CD4-positive, alpha-beta T cell (primary cell): ENCODE measurements around the gene TSC2. TPM values are rescaled to one million over a fixed set of nuclear protein-coding genes. Genes with fewer than 3 reads are reported as not detected.

Source experiments
- ATAC-seq: fragments of 200-7000 bp; cut with Tn5 transposase; one replicate; pipeline ENCODE4 v1.10.0; 2022; ENCODE audit warnings: mild to moderate bottlenecking; ENCODE audit not compliant: poor library complexity
- CTCF ChIA-PET: fragments of 350-600 bp; sonication (Branson Sonifier 250); formaldehyde crosslinking; loops from one replicate; lab custom pipeline; 2021; ENCODE audit warnings: antibody characterized with exemption, inconsistent platforms; lab: Charles Lee
- POLR2A ChIA-PET: fragments of 350-600 bp; sonication (Branson Sonifier 250); formaldehyde crosslinking; loops from one replicate; lab custom pipeline; 2021; ENCODE audit warnings: antibody characterized with exemption, inconsistent platforms; lab: Charles Lee
- DNase-seq, 14 experiments: peaks; one replicate each; pipeline ENCODE4 v3.0.0-alpha.2; 2013 to 2020; ENCODE audit warnings: mixed read lengths in 2 of 14
- H3K27ac ChIP-seq, 2 donors: one replicate each; pipeline versions ENCODE4 v1.5.1 to v1.7.0; 2013; ENCODE audit warnings: low read length in 2 of 2, low read depth in 1 of 2, mild to moderate bottlenecking in 1 of 2
- H3K27me3 ChIP-seq, 2 experiments: 1 replicate in 1 of 2; 2 replicates in 1 of 2; pipeline versions ENCODE4 v1.6.1 to v1.7.0; 2013; ENCODE audit warnings: low read length in 2 of 2, control low read depth in 1 of 2, mild to moderate bottlenecking in 1 of 2, moderate library complexity in 1 of 2; ENCODE audit not compliant: insufficient read depth in 2 of 2, control insufficient read depth in 1 of 2
- H3K36me3 ChIP-seq: one replicate; pipeline ENCODE4 v1.6.1; 2013; ENCODE audit warnings: low read length, control low read depth; ENCODE audit not compliant: insufficient read depth
- H3K4me1 ChIP-seq: one replicate; pipeline ENCODE4 v1.6.1; 2013; ENCODE audit warnings: low read length, control low read depth; ENCODE audit not compliant: insufficient read depth
- H3K4me3 ChIP-seq: one replicate; pipeline ENCODE4 v1.5.1; 2013; ENCODE audit warnings: mild to moderate bottlenecking, low read length, moderate library complexity
- H3K9me3 ChIP-seq, 2 experiments: 1 replicate in 1 of 2; 2 replicates in 1 of 2; pipeline versions ENCODE4 v1.6.1 to v1.7.0; 2013; ENCODE audit warnings: low read length in 2 of 2, mild to moderate bottlenecking in 2 of 2, control low read depth in 1 of 2, moderate library complexity in 1 of 2; ENCODE audit not compliant: control insufficient read depth in 1 of 2, insufficient read depth in 1 of 2
- H3K27ac Mint-ChIP-seq: one replicate; pipeline ENCODE4 v1.8.0; 2020; ENCODE audit warnings: mixed read lengths
- H3K27me3 Mint-ChIP-seq: one replicate; pipeline ENCODE4 v1.8.0; 2021; ENCODE audit warnings: mixed read lengths
- H3K36me3 Mint-ChIP-seq: one replicate; pipeline ENCODE4 v1.8.0; 2021; ENCODE audit warnings: low read depth, mixed read lengths
- H3K4me1 Mint-ChIP-seq: one replicate; pipeline ENCODE4 v1.8.0; 2021; ENCODE audit warnings: low read depth, mixed read lengths
- H3K4me3 Mint-ChIP-seq: one replicate; pipeline ENCODE4 v1.8.0; 2020; ENCODE audit warnings: mild to moderate bottlenecking, mixed read lengths
- H3K9me3 Mint-ChIP-seq: one replicate; pipeline ENCODE4 v1.8.0; 2020; ENCODE audit warnings: mixed read lengths
- intact Hi-C, 2 experiments: fragments of 100-400 bp; cut with DNase I in 1 of 2; cut with micrococcal nuclease in 1 of 2; formaldehyde crosslinking; loops; one replicate each; pipeline versions ENCODE4 v1.15.1 to v1.9.0; 2023 to 2025; cut with DNase I, micrococcal nuclease
- total RNA-seq, 174 experiments: library from RNA in 2 of 174; stranded (reverse) in 2 of 174; gene quantifications; one replicate each; pipeline ENCODE4 v1.2.3 and lab custom pipeline; 2021 to 2026
- TF ChIP-seq, protein P1 (sequence below): fragments of 200-600 bp; IDR thresholded peaks from one replicate; pipeline ENCODE4 v1.8.0; 2022; ENCODE audit warnings: antibody characterized with exemption, mild to moderate bottlenecking

The TSC2 gene
- total RNA-seq, 2 experiments from 2014 or later: 83.0 to 85.0 TPM

DNA sequence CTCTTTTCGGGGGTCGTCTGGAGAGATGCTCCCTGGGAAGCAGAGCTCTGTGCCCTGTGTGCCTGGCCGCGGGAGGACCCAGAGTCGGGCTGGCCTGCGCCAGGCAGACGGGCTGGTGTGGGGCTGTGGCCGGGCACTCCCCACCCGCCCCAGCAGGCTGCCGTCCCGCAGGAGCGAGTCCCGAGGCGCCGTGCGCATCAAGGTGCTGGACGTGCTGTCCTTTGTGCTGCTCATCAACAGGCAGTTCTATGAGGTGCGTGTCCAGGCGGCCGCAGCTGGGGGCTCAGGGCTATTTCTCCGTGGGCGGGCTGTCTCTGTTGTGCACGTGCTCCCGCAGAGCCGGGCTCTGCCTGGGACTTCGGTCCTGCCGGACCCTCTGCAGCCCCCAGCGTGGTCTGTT is 15.0 kb downstream of the TSC2 start:
- CTCF ChIA-PET: no interaction called here
- POLR2A ChIA-PET: no interaction called here
- intact Hi-C loops: no loop called here

DNA sequence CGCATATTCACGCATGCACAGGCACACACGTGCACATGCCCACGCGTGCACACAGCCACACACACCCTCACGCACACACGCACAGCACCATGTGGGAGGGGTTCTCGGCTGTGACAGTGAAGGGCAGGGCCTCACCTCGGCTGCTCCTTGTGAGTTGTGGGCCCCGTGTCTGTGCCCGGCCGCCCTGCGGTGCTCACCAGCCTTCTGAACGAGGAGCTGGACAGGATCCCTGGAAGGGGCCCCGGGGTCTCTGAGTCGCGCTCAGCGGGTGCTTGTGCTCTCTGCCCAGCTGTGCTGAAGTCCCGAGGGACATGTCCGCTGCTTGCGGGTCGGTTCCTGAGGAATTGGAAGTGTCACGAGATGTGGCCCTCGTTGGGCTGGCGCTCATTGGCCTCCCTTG is 16.1 kb downstream of the TSC2 start:
- DNase-seq: no peak
- H3K4me1 Mint-ChIP-seq: no peaks in the 10 kb centered on the region
- CTCF ChIA-PET: no interaction called here
- H3K27ac ChIP-seq: no peak overlapping the region
- no peaks in the 10 kb centered on the region for H3K27me3 ChIP-seq
- peaks cover 21% of the 10 kb centered on the region for H3K36me3 Mint-ChIP-seq
- intact Hi-C loops: no loop called here
- no peaks in the 10 kb centered on the region for H3K4me1 ChIP-seq
- no peak for ATAC-seq
- no peak overlapping the region for H3K4me3 ChIP-seq
- TF ChIP-seq, protein P1, sequence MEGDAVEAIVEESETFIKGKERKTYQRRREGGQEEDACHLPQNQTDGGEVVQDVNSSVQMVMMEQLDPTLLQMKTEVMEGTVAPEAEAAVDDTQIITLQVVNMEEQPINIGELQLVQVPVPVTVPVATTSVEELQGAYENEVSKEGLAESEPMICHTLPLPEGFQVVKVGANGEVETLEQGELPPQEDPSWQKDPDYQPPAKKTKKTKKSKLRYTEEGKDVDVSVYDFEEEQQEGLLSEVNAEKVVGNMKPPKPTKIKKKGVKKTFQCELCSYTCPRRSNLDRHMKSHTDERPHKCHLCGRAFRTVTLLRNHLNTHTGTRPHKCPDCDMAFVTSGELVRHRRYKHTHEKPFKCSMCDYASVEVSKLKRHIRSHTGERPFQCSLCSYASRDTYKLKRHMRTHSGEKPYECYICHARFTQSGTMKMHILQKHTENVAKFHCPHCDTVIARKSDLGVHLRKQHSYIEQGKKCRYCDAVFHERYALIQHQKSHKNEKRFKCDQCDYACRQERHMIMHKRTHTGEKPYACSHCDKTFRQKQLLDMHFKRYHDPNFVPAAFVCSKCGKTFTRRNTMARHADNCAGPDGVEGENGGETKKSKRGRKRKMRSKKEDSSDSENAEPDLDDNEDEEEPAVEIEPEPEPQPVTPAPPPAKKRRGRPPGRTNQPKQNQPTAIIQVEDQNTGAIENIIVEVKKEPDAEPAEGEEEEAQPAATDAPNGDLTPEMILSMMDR: no peak
- H3K9me3 Mint-ChIP-seq: no peaks in the 10 kb centered on the region
- no peak overlapping the region for H3K27ac Mint-ChIP-seq
- POLR2A ChIA-PET: no interaction called here
- H3K36me3 ChIP-seq: peaks cover 58% of the 10 kb centered on the region
- H3K9me3 ChIP-seq: no peaks in the 10 kb centered on the region
- H3K4me3 Mint-ChIP-seq: no peak overlapping the region
- H3K27me3 Mint-ChIP-seq: no peaks in the 10 kb centered on the region

More for the DNA sequence above, 15.0 kb downstream of the TSC2 start:
- H3K27ac ChIP-seq: no peak overlapping the region
- Mint-ChIP-seq H3K4me3 (no peak overlapping the region), H3K4me1 (no peaks in the 10 kb centered on the region), H3K9me3 (no peaks in the 10 kb centered on the region), H3K27ac (no peak overlapping the region), H3K36me3 (peaks cover 30% of the 10 kb centered on the region), H3K27me3 (no peaks in the 10 kb centered on the region)
- DNase-seq (no peak), ATAC-seq (no peak)
- H3K27me3 ChIP-seq: no peaks in the 10 kb centered on the region
- H3K4me1 ChIP-seq: no peaks in the 10 kb centered on the region
- TF ChIP-seq, protein P1: no peak
- no peaks in the 10 kb centered on the region for H3K9me3 ChIP-seq
- H3K36me3 ChIP-seq: peaks cover 61% of the 10 kb centered on the region
- no peak overlapping the region for H3K4me3 ChIP-seq

DNA sequence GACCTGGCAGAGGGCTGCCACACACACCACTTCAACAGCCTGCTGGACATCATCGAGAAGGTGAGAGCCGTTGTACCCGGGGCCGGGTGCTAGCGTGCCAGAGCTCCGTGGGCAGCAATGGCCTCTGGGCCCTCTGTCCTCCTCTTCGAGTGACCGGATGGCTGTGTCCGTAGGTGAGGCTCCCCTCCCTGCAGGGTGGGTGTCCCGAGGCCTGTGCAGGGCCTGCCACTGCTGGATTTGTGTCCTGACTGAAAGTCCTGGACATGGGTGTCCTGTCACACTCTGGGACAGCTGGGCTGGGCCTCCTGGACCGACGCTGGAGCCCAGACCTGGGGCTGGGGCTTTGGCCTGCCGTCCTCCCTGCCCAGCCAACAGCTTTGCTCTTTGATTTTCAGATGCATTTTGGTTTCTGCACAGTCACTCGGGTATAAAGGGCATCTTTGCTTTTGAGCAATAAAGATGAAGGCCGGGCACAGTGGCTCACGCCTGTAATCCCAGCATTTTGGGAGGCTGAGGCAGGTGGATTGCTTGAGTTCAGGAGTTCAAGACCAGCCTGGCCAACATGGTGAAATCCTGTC is 16.7 kb downstream of the TSC2 start:
- Mint-ChIP-seq H3K27ac (no peak overlapping the region), H3K4me3 (no peak overlapping the region), H3K36me3 (peaks cover 21% of the 10 kb centered on the region), H3K9me3 (no peaks in the 10 kb centered on the region), H3K27me3 (no peaks in the 10 kb centered on the region), H3K4me1 (no peaks in the 10 kb centered on the region)
- H3K27ac ChIP-seq: no peak overlapping the region
- ATAC-seq (no peak), DNase-seq (no peak)
- CTCF ChIA-PET: no interaction called here
- no peak overlapping the region for H3K4me3 ChIP-seq
- TF ChIP-seq, protein P1: no peak
- no peaks in the 10 kb centered on the region for H3K27me3 ChIP-seq
- no peaks in the 10 kb centered on the region for H3K4me1 ChIP-seq
- intact Hi-C loops: no loop called here
- no peaks in the 10 kb centered on the region for H3K9me3 ChIP-seq
- H3K36me3 ChIP-seq: peaks cover 60% of the 10 kb centered on the region
- POLR2A ChIA-PET: no interaction called here
